Measurements from ENCODE around the gene VWC2L. TPM values are rescaled to one million over a fixed set of nuclear protein-coding genes. Genes with fewer than 3 reads are reported as not detected.

VWC2L gene
- total RNA-seq, 4 donors from 2014 or later = not detected

- TF ChIP-seq CTCF (IDR thresholded peaks at IDR 0.05; ENCODE audit: low read depth) = no peak
Observed at GRCh38 chr2:214503568-214503967, 92.7 kb downstream of the VWC2L start.

- no peak for TF ChIP-seq CTCF (IDR thresholded peaks at IDR 0.05; ENCODE audit: low read depth)
Observed at GRCh38 chr2:214504599-214505376, 93.9 kb downstream of the VWC2L start.

GRCh38 chr2:214507032-214507431 lies 96.2 kb downstream of the VWC2L start:
- no peak for TF ChIP-seq CTCF (IDR thresholded peaks at IDR 0.05; ENCODE audit: low read depth)

- no peak for TF ChIP-seq CTCF (IDR thresholded peaks at IDR 0.05; ENCODE audit: low read depth)
Observed at GRCh38 chr2:214514704-214515103, 103.8 kb downstream of the VWC2L start.

- TF ChIP-seq CTCF (IDR thresholded peaks at IDR 0.05; ENCODE audit: low read depth) = no peak
Observed at GRCh38 chr2:214515111-214515510, 104.3 kb downstream of the VWC2L start.

GRCh38 chr2:214519258-214519818 lies 108.5 kb downstream of the VWC2L start:
- TF ChIP-seq CTCF (IDR thresholded peaks at IDR 0.05; ENCODE audit: low read depth) = no peak

GRCh38 chr2:214529021-214529420 lies 118.2 kb downstream of the VWC2L start:
- no peak for TF ChIP-seq CTCF (IDR thresholded peaks at IDR 0.05; ENCODE audit: low read depth)
